A673 (cell line): ENCODE data around the gene SHISA9. TPM values are rescaled to one million over a fixed set of nuclear protein-coding genes. Genes with fewer than 3 reads are reported as not detected.

Experiments used
- BruUV-seq: library from RNA; stranded (reverse); fragments of 400-500 nt; replicated peaks from 2 replicates; lab custom pipeline; 2021; lab: Mats Ljungman, UMichigan
- CTCF ChIA-PET: fragments of 300-600 bp; sonication (Branson Sonifier 250); formaldehyde crosslinking; loops from one replicate; lab custom pipeline; 2022; ENCODE audit warnings: antibody characterized with exemption; lab: Charles Lee
- POLR2A ChIA-PET: fragments of 300-600 bp; sonication (Branson Sonifier 250); formaldehyde crosslinking; loops from one replicate; lab custom pipeline; 2022; ENCODE audit warnings: antibody characterized with exemption; ENCODE audit not compliant: low non-redundant PET; lab: Charles Lee
- DNase-seq: peaks from one replicate; pipeline ENCODE4 v3.0.0-alpha.2; 2015; ENCODE audit warnings: low spot score
- H3K27ac ChIP-seq: fragments of 200-600 bp; sonication (generic); 2 replicates; pipeline ENCODE4 v1.5.1; 2016; ENCODE audit warnings: mixed run types, low read depth, mild to moderate bottlenecking, mixed read lengths, antibody characterized with exemption, low read length; ENCODE audit not compliant: poor library complexity, severe bottlenecking
- H3K27me3 ChIP-seq: fragments of 200-600 bp; sonication (generic); replicated peaks from 2 replicates; pipeline ENCODE4 v1.6.1; 2017; ENCODE audit warnings: mixed run types, low read depth, mild to moderate bottlenecking, mixed read lengths, antibody characterized with exemption, low read length; ENCODE audit not compliant: insufficient read depth, poor library complexity
- H3K36me3 ChIP-seq: fragments of 200-600 bp; sonication (generic); 2 replicates; pipeline ENCODE4 v1.6.1; 2016; ENCODE audit warnings: mixed run types, mild to moderate bottlenecking, mixed read lengths, antibody characterized with exemption, low read length; ENCODE audit not compliant: insufficient read depth, poor library complexity, severe bottlenecking
- H3K4me1 ChIP-seq: fragments of 200-600 bp; sonication (generic); 2 replicates; pipeline ENCODE4 v1.6.1; 2017; ENCODE audit warnings: mixed run types, mild to moderate bottlenecking, mixed read lengths, antibody characterized with exemption, low read length; ENCODE audit not compliant: insufficient read depth, poor library complexity, severe bottlenecking
- H3K4me3 ChIP-seq: fragments of 200-600 bp; sonication (generic); 2 replicates; pipeline ENCODE4 v1.5.1; 2016; ENCODE audit warnings: low read depth, mixed run types, mild to moderate bottlenecking, mixed read lengths, low read length; ENCODE audit not compliant: poor library complexity, severe bottlenecking
- H3K9me3 ChIP-seq: fragments of 200-600 bp; sonication (generic); 2 replicates; pipeline ENCODE4 v1.6.1; 2016; ENCODE audit warnings: mixed run types, low read depth, mild to moderate bottlenecking, mixed read lengths, antibody characterized with exemption, low read length; ENCODE audit not compliant: poor library complexity, severe bottlenecking
- CTCF ChIP-seq: fragments of 300-800, 200-600 bp; sonication (generic); conservative IDR thresholded peaks from 2 replicates; pipeline ENCODE4 v1.5.1; 2017; ENCODE audit warnings: low read depth, mild to moderate bottlenecking, antibody characterized with exemption, low read length, moderate library complexity, mixed read lengths
- EZH2 ChIP-seq: fragments of 200-600 bp; sonication (generic); IDR thresholded peaks from 2 replicates; pipeline ENCODE4 v1.6.1; 2017; ENCODE audit warnings: borderline replicate concordance, low read depth, mild to moderate bottlenecking, mixed read lengths, antibody characterized with exemption, low read length; ENCODE audit not compliant: poor library complexity, severe bottlenecking
- intact Hi-C: fragments of 100-400 bp; cut with micrococcal nuclease; formaldehyde crosslinking; loops from one replicate; pipeline ENCODE4 v1.10.0; 2022; ENCODE audit not compliant: unreplicated experiment
- total RNA-seq: library from RNA; stranded (reverse); gene quantifications from 2 replicates; pipeline ENCODE4 v1.2.3, GENCODE V29; 2021

Gene SHISA9
- total RNA-seq, 1 experiment from 2014 or later: not detected

DNA sequence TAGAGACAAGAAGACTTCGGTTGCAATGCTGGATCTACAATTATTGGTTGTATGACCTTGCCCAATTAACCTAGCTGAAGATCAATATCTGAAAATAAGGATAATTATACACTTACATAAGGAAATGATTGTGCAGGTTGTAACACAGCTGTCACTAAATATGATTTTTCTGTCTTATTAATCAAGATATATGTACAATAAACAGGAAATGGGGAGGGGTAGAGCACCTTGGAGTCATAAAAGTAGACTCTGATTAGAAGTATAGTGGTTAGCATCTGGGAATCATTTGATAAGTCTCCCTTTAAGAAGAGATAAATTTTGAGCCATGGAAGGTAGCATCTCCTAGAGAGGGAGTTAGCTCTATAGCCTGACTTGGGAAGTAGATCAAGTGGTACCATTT lies 369.2 kb downstream of the SHISA9 start:
- CTCF ChIA-PET: no interaction called here
- no peaks in the 10 kb centered on the region for H3K36me3 ChIP-seq
- TF ChIP-seq CTCF (no peak), EZH2 (no peak)
- H3K4me3 ChIP-seq: no peak overlapping the region
- peaks cover 13% of the 10 kb centered on the region for H3K9me3 ChIP-seq
- no peak overlapping the region for H3K27ac ChIP-seq
- no peaks in the 10 kb centered on the region for H3K4me1 ChIP-seq
- POLR2A ChIA-PET: no interaction called here
- H3K27me3 ChIP-seq: no peaks in the 10 kb centered on the region
- intact Hi-C loops: no loop called here
- DNase-seq: no peak
- BruUV-seq: no TSS peak

DNA sequence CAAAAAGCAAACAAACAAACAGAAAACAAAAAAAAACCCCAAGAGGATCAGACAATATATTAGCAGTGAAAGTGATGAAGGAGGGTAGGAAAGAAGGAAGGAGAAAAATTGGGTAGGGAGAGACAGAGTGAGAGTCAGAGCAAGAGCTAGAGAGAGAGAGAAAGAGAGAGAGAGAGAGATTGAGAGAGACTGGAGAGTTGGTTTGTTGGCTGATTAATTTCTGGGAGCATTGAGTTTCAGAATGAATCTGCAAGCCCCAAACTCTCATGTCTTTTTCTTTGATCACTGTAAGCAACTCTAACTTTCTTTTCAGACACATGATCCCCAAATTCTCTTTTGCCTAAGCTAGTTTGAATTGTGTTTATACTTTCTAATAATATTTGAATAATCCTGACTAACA lies 388.1 kb downstream of the SHISA9 start:
- no TSS peak for BruUV-seq
- Histone ChIP-seq H3K4me3 (no peak overlapping the region), H3K27me3 (no peaks in the 10 kb centered on the region), H3K36me3 (no peaks in the 10 kb centered on the region), H3K9me3 (no peaks in the 10 kb centered on the region), H3K4me1 (no peaks in the 10 kb centered on the region), H3K27ac (no peak overlapping the region)
- ChIA-PET CTCF (no interaction called here), POLR2A (no interaction called here)
- DNase-seq: no peak
- intact Hi-C loops: no loop called here
- TF ChIP-seq CTCF (no peak), EZH2 (no peak)

Other genes starting within 250 kb of the SHISA9 start
- 0.87 and 0.90 TPM in 2 replicates for gene CPPED1, start 97.7 kb upstream of the SHISA9 start, total RNA-seq